Activated CD4-positive, alpha-beta T cell treated with anti-CD3 and anti-CD28 coated beads, Interleukin-2, amount 50 U/mL, for 1 hour (primary cell): Measurements from ENCODE around the gene DCDC2C.

Experiments used
- DNase-seq: peaks from one replicate; pipeline ENCODE4 v3.0.0-alpha.2; 2020

DCDC2C gene

DNA sequence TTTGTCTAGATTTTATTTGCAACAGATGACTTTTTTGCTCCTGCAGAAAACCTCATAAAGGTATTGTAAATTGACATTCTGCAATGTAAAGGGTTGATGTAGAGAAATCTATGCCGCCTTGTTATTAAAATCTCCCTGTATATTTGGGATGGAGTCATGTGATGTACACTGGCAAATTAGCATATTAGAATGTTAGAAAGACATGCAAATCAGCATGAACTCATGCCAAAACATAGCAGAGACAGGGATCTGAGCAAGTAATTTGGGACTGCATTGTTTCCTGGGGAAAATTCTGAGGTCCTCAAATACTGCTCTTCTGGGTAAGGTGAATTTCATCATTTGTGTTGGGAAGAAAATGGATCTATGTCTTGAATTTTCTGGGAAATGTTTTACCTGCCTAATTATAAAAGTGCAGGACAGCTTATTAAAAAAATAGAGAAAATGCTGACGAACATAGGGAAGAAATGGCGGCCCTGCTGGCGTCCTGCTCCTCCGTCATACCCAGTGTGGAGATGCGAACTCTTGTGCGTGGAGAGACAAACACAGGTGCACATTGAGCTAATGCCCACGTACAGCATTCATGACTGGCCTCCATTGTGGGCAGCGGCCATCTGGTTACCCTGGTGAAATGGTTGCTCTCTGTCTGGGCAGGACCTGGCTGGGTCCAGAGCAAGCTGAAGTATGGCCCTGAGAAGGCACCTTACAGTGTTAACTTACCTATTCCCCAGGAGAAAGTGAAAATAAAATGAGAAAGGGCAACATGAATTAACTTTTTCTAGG lies 29.1 kb upstream of the DCDC2C start:
- DNase-seq = no peak

DNA sequence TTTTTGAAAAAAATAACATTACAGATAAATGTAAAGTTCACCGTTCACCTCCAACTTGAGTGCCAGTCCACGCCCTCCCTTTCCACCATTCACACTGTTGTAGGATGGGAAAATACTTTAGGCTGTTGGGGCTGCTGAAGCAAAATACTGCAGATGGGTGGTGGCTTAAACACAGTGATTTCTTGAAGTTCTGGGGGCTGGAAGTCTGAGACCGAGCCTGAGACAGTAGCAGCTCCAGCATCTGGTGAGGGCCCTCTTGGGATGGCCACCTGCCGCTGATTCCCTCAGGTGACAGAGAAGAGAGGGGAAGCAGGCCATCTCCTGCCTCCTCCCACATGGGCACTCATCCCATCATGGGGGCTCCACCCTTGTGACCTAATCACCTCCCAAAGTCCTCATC lies 27.7 kb upstream of the DCDC2C start:
- no peak for DNase-seq

DNA sequence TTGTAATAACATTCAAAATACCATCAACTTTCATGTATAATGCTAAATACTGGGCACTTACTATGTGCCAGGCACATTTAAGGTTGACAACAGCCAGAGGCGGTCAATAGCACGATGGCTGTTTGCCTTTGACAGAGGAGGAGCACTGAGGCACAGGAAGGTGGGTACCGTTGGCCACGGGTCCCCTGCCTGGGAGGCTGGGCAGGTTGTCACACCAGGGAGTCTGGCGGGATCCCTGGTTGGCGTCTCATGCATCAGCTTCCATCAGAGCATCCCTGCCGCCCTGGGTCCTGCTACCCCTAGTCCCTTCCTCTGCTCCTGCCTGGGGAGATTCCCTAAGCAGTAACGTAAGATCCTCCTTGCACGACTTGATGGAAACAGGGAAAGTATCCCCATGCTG lies 25.9 kb upstream of the DCDC2C start:
- DNase-seq = no peak

DNA sequence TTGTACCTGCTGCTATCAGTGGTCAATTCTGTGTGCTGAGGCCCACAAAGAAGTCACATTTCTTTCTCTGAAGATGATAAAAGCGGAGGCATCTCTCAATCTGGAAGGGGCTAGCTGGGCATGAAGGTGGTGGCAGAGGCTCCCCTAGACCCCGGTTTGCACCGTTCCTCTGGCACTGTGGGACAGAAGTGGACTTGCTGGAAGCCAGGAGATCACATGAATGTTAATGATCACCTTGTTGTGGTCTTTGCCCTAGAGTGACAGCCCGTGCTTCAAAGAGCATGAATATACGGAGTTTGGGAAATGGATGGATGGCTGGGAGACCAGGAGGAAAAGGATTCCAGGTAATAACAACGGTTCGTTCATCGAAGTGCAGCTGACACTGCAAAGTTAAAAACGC lies 25.2 kb upstream of the DCDC2C start:
- DNase-seq = no peak

DNA sequence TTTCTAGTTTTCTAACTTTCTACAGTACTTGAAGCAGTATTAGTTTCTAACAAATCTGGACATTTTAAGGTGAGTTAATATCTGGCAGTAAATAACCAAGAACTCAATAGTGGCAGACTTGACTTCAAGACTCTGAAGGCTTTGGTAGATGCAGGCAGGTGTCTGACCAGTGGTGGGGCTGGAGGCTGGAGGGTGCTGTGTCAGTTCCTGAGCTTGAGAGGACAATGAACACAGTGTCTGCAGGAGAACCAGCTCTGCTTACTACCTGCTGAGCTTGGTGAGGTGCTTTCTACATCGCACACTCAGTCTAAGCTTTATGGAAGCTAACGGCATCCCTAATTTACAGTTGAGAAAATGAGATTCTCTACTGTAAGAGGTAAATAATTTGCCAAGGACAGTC lies 24.2 kb upstream of the DCDC2C start:
- DNase-seq = no peak

DNA sequence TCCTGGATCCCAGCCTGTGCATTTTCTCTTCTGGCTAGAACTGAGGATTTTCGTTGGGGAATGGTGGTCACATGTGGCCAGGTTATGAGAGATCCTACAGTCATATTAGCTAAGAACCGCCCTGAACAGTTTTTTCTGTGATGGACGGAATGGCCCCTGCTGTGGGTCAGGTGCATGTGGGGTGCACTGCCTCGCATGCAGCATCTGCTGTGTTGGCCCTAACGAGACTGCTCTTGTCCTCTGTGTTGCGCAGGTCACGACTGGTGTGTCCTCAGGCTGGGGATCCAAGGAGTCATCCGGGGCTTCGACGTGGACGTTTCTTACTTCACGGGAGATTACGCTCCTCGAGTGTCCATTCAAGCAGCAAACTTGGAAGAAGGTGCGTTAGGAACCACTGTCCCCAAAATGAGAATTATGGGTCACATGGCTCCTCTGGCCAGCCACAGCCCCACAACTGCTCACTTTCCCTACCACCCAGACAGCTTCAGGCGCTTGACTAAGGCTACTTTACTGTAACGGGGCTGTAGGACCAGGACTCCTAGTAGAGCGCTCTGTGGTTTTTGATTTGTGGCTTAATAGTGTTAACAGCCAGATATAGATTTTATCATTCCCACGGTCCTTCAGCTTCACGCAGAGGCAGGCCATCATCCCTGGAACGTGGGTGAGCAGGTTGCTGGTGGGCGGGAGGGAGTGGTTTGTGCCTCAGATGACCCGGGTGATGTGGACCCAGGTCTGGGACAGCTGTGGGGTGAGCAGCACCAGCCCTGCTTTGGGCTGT lies 23.6 kb upstream of the DCDC2C start:
- no peak for DNase-seq

DNA sequence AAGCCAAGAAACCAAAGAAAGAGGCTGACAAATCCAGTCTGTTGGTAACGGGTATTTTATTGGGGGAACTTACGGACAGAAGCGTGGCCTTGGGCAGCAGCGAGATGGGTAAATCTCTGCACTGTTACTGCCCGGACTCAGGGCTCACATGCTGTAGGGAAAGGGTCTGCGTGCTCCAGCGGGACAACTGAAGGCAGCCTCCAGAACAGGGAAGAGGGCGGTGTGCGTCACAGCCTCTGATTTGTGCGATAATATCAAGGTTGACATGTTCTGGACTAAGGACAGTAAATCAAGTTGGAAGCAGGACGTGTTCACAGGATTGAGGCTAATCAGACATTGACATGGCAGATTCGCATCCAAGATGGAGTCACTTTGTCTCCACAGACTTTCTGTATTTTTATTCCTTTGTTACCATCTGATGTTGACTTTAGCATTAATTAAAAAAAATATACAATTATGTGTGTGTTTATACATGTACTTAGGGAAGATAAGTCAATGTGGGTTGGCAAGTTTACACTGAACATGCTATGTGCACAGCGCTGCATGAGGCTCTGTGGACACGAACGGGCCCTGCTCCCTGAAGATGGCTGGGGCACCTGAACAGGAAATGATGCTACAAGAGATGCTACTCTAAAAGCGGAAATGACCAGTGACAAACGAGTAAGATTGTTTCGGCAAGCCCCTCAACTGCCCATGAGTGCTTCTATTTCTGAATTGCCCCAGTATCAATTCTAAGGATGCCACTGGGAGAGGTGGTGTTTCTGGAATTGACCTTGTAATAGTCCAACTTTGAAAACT lies 22.6 kb upstream of the DCDC2C start:
- DNase-seq = no peak

DNA sequence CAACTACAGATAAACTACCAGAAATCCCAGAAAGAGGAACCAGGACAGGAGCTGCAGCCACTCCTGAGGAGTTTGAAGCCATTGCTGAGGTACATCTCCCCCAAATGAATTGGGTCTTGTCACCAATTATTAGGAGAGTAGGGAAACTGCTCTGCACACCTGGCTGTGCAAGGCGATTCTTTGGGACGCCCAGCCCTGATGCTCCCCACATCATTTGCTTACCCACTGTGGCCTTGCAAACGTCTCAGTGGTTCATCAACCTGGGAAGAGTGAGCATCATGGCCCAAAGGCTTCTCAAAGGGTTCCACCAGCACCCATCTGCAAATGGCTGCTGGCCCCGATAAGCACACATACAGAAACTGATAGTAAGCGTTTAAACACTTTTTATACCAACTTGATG lies 21.8 kb upstream of the DCDC2C start:
- no peak for DNase-seq

DNA sequence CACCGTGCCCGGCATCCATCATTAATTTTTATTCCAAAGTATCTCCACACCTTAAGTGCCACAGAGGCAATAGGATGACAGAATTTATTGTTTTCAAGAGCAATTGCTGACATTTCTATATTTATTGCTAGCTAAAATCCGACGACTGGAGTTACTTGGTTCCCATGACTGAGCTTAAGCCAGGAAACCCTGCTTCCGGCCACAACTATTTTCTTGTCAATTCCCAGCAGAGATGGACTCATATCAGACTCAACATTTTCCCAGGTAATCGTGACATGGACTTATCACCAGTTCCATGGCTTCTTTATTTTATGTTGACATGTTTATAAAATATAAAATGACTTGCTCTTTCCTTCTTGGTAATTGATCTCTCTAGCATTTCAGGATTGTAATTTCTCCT lies 20.6 kb upstream of the DCDC2C start:
- DNase-seq = no peak

DNA sequence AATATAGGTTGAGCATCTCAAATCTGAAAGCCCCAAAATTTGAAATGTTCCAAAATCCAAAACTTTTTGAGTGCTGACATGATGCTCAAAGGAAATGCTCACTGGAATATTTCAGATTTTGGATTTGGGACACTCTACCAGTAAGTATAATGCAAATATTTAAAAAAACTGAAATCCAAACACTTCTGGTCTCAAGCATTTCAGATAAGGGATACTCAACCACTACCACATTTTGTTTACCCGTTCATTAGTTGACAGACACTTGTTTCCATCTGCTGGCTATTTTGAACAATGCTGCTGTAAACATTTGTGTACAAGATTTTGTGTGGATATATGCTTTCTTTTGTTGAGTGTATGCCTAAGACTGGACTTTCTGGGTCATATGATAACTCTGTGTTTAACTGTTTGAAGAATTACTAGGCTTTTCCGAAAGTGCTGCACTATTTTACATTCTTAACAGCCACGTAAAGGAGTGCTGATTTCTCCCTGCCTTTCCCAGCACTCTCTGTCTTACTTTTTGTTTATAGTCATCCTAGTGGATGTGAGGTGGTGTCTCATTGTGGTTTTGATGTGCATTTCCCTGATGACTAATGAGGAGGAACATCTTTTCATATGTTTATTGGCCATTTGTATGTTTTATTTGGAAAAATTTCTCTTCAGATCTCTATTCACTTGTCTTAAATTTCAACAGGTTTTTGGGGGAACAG lies 19.5 kb upstream of the DCDC2C start:
- no peak for DNase-seq

DNA sequence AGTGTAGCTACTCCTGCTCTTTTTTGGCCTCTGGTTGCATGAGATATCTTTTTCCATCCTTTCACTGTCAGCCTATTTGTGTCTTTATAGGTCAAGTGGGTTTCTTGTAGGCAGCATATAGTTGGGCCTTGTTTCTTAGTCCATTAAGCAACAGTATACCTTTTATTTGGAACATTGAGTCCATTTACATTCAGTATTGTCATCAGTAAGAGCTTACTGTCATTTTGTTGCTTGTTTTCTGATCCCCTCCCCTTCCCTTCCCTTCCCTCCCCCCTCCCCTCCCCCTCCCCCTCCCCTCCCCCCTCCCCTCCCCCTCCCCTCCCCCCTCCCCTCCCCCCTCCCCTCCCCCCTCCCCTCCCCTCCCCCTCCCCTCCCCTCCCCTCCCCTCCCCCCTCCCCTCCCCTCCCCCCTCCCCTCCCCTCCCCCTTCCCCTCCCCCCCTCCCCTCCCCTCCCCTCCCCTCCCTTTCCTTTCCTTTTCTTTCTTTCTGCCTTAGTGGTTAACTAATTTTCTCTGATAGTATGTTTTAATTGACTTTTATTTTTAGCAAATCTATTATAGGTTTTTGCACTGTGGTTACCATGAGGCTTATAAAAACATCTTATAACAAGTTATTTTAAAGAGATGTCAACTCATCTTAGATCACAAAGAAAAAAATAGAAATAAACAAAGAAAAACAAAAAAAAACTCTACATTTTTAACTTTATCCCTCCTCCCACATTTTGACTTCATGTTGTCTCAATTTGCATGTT lies 13.2 kb upstream of the DCDC2C start:
- DNase-seq = no peak

DNA sequence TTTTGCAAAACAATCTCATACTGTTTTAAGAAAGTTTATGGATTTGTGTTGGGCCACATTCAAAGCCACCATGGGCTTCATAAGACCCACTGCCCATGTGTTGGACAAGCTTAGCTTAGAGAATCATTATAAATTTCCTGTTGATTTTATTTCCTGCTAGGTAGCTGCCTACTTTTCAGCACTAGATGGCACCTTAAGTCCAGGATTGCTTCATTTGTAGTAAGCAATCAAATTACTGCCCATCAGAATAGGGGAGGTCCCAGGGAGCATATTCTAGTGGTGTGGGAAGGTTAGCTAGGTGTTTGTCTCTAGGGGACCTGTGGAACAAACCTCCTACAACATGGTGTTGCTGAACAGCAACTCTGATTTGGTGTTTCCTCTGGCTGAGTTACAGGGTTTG lies 11.0 kb upstream of the DCDC2C start:
- DNase-seq = no peak

DNA sequence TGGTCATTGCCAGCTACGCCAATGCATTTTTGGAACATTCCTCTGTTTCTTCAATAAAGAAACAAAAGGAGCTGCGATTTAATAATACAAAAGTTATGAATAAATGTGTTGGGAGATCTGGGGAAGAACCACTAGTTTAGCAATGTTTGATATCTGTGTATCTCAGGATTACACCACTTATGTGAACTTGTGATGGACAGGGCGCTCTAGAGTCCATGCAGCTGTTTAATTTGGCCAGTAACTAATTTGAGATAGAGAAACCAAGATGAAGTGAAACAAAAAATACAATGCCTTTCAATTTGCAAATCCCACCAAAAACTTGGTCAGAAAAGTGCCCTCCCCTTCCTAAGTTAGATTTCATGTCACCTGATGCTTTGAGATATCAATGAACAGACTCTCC lies 6.8 kb upstream of the DCDC2C start:
- DNase-seq = no peak

DNA sequence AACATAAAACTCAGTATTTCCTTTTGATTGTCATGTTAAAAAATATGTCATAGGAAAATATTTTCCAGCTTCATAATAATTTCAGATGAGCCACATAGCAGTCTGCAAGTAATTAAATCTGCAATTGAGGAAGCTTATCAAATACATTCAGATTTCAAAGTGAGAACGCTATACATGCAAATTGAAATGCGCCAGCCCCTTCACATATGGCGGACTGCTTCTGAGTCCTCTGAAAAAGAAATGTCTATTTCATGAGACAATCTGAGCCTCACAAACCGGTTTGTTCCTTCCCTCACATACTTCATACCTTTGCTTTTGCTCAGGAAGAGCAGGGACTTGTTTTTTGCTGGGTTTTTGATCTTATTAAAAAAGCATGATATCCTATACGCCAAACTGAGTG lies 2.3 kb upstream of the DCDC2C start:
- DNase-seq = no peak

DNA sequence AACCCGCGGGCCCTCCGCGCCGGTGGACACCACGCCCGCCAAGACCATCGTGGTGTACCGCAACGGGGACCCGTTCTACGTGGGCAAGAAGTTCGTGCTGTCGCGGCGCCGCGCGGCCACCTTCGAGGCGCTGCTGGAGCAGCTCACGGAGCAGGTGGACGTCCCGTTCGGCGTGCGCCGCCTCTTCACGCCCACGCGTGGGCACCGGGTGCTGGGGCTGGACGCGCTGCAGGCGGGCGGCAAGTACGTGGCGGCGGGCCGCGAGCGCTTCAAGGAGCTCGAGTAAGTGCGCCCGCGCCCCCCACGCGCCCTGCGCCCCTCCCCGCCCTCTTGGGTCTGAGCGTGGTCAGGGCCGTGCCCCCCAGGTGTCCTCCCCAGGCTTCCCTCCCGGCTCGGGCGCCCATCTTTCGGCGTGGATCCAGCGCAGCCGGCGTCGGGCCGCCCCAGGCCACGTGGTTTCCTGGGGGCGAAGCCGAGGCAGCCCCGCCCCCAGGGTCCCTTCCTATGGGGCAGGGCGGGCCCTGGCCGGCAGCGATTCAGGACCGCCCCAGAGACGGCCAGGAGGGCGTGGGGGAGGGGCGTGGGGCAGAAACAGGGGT lies 481 bp downstream of the DCDC2C start:
- DNase-seq = no peak

DNA sequence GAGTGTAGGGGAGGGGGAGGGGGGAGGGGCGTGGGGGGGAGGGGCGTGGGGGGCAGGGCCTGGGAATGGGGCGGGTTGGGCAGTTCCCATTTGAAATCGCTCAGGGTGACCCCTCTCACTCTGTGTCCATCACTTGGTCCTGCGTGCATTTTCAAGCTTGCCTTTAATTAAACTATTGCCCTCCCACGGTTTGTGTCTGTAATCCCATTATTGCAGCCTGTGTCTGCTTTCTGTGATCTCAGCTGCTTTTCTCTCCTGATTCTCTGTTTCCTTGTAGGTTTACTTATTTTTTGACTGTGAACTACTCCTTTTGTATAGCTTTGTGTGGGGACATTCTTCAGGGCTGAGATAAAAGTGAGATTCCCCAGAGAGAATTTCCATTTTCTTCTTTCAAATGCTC lies 1.3 kb downstream of the DCDC2C start:
- no peak for DNase-seq

DNA sequence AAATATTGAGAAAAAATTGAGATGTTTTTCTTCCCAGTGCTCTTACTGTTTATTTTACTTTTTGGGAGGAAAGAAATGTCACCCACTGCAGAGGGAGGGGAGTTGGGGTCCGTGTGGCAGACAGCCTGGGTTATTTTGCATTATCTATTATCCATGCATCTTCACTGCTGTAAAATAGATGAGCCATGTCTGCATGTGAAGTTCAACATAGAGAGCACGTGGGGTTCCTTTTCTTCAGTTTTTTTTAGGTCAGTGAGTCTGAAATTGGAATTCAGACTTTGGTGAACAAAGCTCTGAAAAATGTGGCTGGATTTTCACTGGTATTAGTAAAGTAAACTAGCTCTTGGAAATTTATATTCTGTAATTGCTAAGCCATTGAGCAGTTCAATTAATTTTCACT lies 2.4 kb downstream of the DCDC2C start:
- DNase-seq = no peak

DNA sequence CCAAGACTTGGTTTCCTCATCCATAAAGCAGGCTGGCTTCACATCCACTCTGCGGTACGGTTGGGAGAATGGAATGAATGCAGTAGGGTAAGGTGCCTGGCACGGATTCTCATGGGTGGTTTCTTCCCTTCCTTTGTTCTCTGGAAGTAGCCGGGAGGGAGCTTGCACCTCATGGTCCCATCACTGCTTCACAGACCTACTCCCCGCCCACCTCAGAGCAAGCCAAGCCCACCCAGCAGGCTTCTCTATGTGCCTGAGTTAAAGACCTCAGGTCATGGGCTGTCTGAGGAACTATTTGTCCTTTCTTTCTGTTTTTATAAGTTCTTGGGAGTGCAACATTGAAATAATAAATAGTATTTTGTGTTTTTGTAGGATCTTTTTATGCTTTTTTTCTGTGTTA lies 3.5 kb downstream of the DCDC2C start:
- no peak for DNase-seq

DNA sequence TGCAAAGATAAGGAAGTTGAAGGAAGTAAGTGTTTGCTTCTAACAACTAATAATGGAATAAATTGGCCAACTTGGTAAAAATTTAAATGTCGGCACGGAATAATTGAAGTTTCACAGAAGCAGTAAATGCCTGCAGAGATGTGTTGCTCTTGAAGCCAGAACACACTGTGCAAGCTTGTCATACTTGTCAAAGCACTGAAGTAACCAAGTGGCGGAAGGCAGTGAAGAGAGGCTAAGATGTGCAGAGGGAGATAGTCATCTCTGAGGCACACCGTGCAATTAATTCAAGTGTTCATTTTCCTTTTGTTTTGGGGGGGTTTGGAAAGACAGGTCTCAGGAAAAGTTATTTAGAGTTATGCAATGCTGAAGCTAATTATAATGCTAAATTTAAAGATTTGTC lies 5.2 kb downstream of the DCDC2C start:
- DNase-seq = no peak

DNA sequence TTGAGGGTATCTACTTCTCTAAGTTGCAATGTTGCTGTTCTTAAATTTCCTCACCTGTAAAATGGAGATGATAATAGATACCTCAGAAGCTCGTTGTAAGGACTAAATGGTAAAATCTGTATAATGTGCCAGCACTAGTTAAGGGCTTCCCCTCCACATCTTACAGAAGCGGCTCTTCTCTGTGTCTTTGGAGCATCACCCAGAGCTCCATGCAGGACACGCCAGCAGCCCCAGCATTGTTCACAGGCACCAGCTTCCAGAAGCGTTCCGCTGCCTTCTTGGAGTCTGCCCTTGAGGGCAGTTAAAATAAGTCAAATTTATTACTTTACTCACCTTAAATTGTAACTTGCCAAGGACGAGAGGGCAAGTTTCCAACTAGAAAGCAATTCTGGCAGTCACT lies 5.8 kb downstream of the DCDC2C start:
- no peak for DNase-seq

DNA sequence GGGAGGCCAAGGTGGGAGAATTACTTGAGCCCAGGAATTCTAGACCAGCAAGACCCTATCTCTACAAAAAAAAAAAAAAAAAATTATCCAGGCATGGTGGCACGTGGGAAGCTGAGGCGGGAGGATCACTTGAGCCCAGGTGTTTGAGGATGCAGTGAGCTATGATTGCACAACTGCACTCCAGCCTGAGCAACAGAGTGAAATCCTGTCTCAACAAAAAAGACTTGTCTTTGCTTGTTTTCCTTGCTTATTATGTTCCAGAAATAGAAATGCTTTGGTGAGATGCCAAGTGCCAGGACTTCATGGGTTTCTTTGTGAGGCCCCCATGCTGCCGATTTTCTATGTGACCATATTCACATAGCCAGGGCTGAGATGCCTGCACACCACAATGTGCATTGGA lies 9.0 kb downstream of the DCDC2C start:
- no peak for DNase-seq
